Rectal smooth muscle tissue (tissue), 1 donor: ENCODE results near the gene TADA3.
"Not testable (repeated sequence)": the region's sequence is repeated elsewhere in the genome, so short reads cannot be mapped to it uniquely, and the experiment has no call there.

Experiments
- H3K27ac ChIP-seq: one replicate; pipeline ENCODE4 v1.7.0; 2013; ENCODE audit warnings: low read depth, low read length, inconsistent platforms
- H3K27me3 ChIP-seq: one replicate; pipeline ENCODE4 v1.7.0; 2013; ENCODE audit warnings: low read length; ENCODE audit not compliant: control insufficient read depth, insufficient read depth
- H3K36me3 ChIP-seq: one replicate; pipeline ENCODE4 v1.7.0; 2013; ENCODE audit warnings: low read length; ENCODE audit not compliant: control insufficient read depth, insufficient read depth
- H3K4me1 ChIP-seq: one replicate; pipeline ENCODE4 v1.7.0; 2013; ENCODE audit warnings: low read length; ENCODE audit not compliant: control insufficient read depth, insufficient read depth
- H3K4me3 ChIP-seq: one replicate; pipeline ENCODE4 v1.7.0; 2013; ENCODE audit warnings: low read length
- H3K9ac ChIP-seq: one replicate; pipeline ENCODE4 v1.7.0; 2013; ENCODE audit warnings: low read length

The TADA3 gene

DNA sequence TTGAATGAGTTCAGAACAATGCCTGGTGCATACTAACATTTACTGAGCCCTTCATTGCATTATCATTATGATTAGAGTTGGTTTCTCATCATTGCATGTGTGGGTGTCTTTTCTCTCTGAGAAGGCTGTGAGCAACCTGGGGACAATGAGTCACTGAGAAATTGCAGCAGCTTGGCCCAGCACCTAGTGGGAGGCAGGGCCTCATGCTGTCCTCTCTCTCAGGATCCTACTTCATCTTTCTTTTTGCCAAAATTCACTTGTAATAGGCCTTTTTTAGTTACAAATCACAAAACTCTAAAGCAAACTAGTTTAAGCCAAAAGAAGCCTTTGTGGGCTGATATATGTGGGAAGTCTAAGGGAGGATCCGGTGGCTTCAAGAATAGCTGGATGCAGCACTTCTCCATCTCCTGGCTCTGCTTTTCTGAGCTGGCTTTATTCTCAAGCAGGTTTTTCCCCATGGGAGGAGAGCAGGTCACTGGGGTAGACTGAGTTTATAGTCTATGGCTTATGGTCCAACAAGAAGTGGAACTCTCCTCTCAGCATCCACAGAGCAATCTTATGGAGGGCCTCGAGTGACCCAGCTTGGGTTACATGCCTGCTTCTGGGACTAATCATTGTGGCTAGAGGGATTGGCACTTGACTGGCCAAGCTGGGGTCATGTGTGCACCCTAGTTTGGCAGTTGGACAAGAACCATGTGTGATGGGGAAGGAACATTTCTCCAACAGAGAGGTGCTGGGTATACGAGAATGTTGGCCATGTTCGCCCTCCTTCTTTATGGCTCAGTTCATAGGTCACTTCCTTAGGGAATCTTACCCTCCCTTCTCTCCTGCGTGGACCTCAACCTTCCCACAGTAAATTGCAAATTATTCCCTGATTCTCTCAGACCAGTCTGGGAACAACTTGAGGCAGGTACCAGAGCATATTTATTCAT, 13.9 kb downstream of the TADA3 start:
- Histone ChIP-seq H3K4me1 (no peaks in the 10 kb centered on the region), H3K9ac (no peak overlapping the region), H3K36me3 (peaks cover 19% of the 10 kb centered on the region), H3K27ac (no peak overlapping the region), H3K27me3 (no peaks in the 10 kb centered on the region), H3K4me3 (no peak overlapping the region)

DNA sequence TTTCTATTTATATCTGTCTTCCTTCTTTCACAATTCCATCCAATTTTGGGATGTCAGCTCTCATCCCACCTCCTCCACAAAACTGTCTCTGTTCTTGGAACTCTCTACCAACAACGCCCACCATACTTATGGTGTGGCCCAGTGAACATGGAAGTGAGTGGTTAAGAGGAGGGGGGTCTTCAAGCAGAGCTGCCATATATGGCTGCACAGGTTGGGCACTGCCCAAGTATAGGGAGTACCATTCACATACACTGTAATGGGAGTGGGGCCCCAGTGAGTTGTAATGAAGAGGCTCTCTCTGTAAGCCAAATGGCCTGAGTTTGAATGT, 14.6 kb downstream of the TADA3 start:
- no peak overlapping the region for H3K4me3 ChIP-seq
- no peaks in the 10 kb centered on the region for H3K27me3 ChIP-seq
- no peaks in the 10 kb centered on the region for H3K4me1 ChIP-seq
- peaks cover 19% of the 10 kb centered on the region for H3K36me3 ChIP-seq
- H3K27ac ChIP-seq: peak overlapping the region; percentile 2
- H3K9ac ChIP-seq: no peak overlapping the region

DNA sequence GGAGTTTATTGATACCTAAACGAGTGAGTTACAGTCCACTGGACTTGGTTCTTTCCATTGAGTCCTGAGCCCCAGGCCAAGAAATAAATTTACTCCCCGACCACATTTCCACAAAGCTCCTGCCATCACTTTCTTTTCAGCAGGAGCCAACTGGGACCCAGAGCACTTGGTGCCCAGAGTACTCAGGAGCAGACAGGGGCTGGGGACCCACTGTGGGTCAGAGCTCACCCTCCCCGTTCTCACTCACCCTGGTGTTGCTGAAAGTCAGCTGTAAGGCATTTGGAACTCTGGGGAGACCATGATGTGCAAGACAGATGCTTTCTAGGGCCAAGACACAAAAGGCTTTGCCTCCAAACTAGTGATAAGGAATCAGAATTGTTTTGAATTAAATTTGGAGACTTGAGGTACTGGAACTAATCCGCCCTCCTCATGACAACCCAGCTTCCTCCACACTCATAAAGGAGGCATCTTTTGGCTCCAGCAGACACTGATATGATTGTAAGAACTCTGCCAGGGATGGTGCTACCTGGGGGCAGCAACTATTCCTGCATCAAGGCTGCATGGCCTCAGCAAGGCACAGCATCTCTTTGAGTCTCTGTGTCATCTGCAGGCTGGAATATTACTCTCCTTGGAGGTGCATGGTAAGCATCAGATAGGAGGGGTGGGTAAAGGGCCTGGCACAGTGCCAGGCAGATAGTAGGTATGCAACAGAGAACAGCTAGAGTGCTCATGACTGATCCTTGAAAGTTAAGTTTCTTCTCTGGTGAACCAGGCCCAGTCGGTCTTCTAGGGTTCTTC, 15.2 kb downstream of the TADA3 start:
- no peaks in the 10 kb centered on the region for H3K27me3 ChIP-seq
- no peaks in the 10 kb centered on the region for H3K4me1 ChIP-seq

DNA sequence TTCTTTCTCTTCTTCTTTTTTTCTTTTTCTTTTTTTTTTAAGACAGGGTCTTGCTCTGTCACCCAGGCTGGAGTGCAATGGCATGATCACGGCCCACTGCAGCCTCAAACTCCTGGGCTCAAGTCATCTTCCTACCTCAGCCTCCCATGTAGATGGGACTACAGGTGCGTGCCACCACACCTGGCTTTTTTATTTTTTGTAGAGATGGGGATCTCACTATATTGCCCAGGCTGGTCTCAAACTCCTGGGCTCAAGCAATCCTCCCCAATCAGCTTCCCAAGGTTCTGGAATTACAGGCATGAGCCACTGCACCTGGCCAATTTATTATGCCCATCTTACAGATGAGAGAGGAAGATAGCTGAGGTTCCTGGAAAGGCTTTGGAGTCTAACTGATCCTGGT, 21.3 kb downstream of the TADA3 start:
- H3K27ac ChIP-seq: not testable (repeated sequence)

More for the DNA sequence above, 15.2 kb downstream of the TADA3 start:
- no peak overlapping the region for H3K4me3 ChIP-seq
- peaks cover 15% of the 10 kb centered on the region for H3K36me3 ChIP-seq
- no peak overlapping the region for H3K9ac ChIP-seq
- H3K27ac ChIP-seq: no peak overlapping the region

DNA sequence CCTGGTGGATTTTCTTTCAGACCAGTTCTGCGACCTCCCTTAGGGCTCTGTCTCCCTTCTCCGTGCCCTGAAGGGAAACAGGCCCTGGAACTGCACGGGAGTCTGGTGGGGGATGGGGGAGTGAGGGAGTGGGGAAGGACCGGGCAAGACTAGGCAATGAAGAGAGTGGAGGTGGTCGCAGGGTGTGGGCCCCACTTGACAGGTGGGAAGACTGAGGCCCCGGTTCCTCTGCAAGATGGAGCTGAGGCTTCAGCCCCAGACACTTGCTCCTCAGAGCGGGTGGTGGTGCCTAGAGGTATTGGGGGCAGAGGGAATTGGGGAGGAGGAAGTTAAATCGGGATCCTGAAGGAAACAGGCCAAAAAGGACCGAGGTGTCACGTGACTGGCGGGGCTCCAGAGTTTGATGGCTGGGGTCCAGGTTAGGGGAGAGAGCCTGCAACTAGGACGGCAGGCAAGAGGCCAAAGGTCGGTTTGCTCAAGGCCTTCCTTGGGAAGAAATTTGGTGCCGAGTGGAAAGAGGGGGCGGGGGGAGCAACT, 21.9 kb downstream of the TADA3 start:
- no peak overlapping the region for H3K9ac ChIP-seq
- no peaks in the 10 kb centered on the region for H3K27me3 ChIP-seq
- peak overlapping the region; percentile 89 for H3K27ac ChIP-seq
- peaks cover 13% of the 10 kb centered on the region for H3K4me1 ChIP-seq
- H3K4me3 ChIP-seq: peak overlapping the region; percentile 75
- H3K36me3 ChIP-seq: peaks cover 6% of the 10 kb centered on the region

More for the DNA sequence above, 21.3 kb downstream of the TADA3 start:
- H3K4me1 ChIP-seq: peaks cover 13% of the 10 kb centered on the region
- H3K36me3 ChIP-seq, H3K27me3 ChIP-seq, H3K4me3 ChIP-seq, H3K9ac ChIP-seq: not testable (repeated sequence)

DNA sequence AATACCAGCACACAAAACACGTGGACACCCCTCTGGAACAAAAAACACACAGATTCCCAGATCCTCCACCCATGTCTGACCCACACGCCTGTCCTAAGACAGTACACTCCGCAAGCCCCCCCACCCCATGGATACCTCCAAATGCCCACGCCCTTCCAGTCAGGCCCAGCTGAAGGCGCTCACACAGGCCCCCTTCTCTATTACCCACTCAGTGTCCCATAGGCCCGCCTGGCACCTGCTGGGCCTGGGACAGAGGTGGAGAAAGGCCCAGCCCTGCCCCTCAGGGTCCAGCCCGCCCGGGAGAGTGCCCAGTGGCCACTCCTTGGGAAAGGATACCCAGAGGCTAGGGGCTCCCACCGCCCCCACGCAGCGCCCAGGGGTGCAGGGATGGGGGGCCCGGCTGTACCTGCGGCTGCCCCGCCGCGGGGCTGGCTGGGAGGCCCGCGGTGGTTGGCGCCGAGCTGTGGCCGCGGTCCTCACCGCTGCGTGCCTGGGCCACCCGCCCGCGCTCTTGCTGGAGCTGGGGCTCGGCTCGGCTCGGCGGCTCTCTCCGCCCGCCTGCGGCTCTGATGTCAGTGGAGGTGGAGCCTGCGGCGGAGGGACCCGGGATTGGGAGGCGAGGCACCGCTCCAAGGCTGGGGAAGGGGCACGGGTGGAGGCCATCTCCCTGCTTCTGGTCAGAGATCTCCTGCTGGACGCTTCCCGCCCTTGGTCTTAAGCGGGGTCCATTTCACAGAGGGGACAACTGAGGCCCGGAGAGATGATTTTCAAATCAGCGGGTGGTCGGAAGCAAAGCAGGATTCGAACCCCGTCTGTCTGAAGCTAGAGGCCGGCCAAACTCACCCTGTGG, 22.6 kb downstream of the TADA3 start, which contains the start of gene CAMK1:
Gene CAMK1 (minus strand): TSS at position 522 of the 850 bp plus-strand sequence. CDS start 2,198 bp downstream, outside the sequence.
- peaks cover 13% of the 10 kb centered on the region for H3K4me1 ChIP-seq

DNA sequence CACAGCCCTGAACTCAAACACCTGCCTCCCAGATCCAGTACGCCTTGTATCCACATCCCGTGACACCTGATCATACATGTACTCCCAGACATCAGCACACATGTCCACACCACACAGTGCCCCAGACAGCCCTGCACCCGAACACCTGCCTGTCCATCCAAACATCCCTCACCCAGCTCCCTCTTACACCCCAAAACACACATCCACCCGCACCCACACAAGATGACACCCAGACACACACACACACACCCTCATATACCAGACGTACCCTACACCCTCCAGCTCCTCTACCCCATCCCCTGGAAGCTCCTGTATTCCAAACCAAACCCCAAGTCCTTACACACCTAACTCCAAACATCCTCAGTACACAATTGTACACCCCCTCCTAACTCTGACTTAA, 23.3 kb downstream of the TADA3 start:
- H3K36me3 ChIP-seq: peaks cover 6% of the 10 kb centered on the region
- peak overlapping the region; percentile 35 for H3K9ac ChIP-seq
- peak overlapping the region; percentile 75 for H3K4me3 ChIP-seq
- peaks cover 13% of the 10 kb centered on the region for H3K4me1 ChIP-seq
- H3K27ac ChIP-seq: peak overlapping the region; percentile 89
- no peaks in the 10 kb centered on the region for H3K27me3 ChIP-seq

More for the DNA sequence above, 22.6 kb downstream of the TADA3 start, which contains the start of gene CAMK1:
- H3K36me3 ChIP-seq: peaks cover 6% of the 10 kb centered on the region
- H3K27ac ChIP-seq: peak within 1 kb of the TSS; percentile 89
- H3K4me3 ChIP-seq: peak within 1 kb of the TSS; percentile 75
- H3K9ac ChIP-seq: peak within 1 kb of the TSS; percentile 35
- no peaks in the 10 kb centered on the region for H3K27me3 ChIP-seq

DNA sequence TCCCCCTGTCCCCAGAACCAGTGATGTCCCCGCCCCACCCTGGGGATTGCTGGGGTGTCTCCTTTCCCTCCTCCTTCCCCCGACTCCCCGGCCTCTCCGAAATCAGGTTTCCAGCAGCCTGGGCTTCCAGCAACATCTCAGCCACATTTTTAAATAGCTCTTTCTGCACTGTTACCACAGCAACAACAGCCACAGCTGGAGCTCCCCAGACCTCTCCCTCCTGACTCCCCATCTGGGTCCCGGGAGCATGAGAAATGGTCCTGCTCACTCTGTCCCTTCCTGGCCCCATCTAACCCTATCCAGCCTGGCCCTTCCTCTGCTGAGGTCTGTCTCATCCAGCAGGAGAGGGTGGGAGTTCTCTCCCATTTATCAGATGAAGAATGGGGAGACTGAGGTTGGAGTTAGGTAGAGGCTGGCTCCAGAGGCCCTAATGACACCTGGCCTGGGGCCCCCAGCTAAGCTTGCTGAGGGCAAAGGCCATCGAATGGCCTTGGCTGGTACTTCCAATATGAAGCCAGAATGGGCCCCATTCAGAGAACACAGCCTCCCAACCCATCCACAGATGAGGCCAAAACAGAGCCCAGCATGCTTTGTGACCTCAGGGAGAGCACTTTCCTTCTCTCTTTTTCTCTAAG, 24.0 kb downstream of the TADA3 start:
- Histone ChIP-seq H3K4me3 (peak overlapping the region; percentile 75), H3K27ac (no peak overlapping the region), H3K36me3 (peaks cover 6% of the 10 kb centered on the region), H3K4me1 (peaks cover 13% of the 10 kb centered on the region), H3K27me3 (no peaks in the 10 kb centered on the region), H3K9ac (no peak overlapping the region)

DNA sequence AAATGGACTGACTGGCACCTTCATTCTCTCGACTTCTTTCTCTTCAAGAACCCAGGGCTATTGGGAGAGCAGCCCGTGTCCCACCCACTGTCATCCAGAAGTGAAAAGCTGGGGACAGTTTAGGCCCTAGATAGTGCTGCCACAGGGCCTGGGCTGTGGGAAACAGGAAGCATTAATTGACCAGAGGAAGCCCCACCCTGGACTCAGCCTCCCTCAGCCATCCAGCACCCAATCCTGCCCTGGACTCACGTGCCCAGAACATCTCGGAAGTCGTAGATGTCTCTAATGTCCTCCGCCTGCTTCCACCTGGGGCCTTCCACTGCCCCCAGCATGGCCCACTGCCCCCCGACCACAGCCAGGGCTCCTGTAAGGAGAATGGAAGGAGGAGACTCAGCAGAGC, 24.9 kb downstream of the TADA3 start:
- Histone ChIP-seq H3K4me1 (peaks cover 13% of the 10 kb centered on the region), H3K27ac (no peak overlapping the region), H3K9ac (no peak overlapping the region), H3K36me3 (peaks cover 13% of the 10 kb centered on the region), H3K27me3 (no peaks in the 10 kb centered on the region), H3K4me3 (no peak overlapping the region)

DNA sequence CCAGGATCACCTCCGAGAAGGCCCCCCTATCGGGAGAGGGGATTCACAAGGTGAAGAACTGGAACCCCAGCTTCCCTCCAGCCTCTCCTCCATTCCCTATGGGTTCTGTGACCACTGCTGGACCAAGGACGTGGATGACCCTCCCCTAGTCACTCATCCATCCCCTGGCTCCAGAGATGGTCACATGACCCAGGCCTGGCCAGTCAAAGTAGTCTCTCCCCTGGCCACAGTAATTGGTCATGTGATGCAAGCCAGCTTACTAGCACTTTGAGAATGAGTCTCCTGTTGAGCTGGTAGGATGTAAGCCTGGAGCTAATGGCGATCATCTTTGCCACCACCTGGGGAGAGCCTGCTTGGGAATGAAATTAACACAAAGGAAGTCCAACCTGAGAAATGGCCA, 26.4 kb downstream of the TADA3 start:
- H3K36me3 ChIP-seq: peaks cover 21% of the 10 kb centered on the region
- H3K27me3 ChIP-seq: no peaks in the 10 kb centered on the region
- H3K4me3 ChIP-seq: no peak overlapping the region
- no peak overlapping the region for H3K9ac ChIP-seq
- peaks cover 13% of the 10 kb centered on the region for H3K4me1 ChIP-seq
- H3K27ac ChIP-seq: no peak overlapping the region

DNA sequence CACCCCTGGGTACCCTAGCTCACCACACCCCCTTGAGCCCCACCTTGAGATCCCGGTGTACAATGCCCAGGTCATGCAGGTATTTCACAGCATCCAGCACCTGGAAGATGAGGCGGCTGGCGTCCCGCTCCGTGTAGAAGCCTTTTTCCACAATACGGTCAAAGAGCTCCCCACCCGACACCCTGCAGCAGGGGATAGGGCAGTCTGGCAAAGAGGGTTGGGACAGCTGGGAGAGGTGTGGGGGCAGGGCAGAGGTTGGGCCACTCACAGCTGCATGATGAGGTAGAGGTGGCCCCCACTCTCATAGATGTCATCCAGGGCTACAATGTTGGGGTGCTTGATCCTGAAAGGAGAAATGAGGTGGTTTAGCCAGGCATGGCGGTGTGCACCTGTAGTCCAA, 29.4 kb downstream of the TADA3 start:
- Histone ChIP-seq H3K4me1 (no peaks in the 10 kb centered on the region), H3K36me3 (peaks cover 32% of the 10 kb centered on the region), H3K4me3 (no peak overlapping the region), H3K27me3 (no peaks in the 10 kb centered on the region), H3K9ac (no peak overlapping the region), H3K27ac (no peak overlapping the region)
